HG03558 (cell line): ENCODE data around the gene EREG.

Experiments
- ATAC-seq: cut with Tn5 transposase; IDR thresholded peaks from one replicate; pipeline ENCODE4 v1.9.1; 2021; ENCODE audit warnings: moderate number of reproducible peaks; ENCODE audit not compliant: unreplicated experiment; ENCODE audit errors: extremely low read depth

Gene EREG, protein sequence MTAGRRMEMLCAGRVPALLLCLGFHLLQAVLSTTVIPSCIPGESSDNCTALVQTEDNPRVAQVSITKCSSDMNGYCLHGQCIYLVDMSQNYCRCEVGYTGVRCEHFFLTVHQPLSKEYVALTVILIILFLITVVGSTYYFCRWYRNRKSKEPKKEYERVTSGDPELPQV

GRCh38 chr4:74364652-74365491 is at the start of gene EREG:
EREG (plus strand) TSS chr4:74365145; CDS start chr4:74365309, 164 bp downstream.
- ATAC-seq = no peak

DNA sequence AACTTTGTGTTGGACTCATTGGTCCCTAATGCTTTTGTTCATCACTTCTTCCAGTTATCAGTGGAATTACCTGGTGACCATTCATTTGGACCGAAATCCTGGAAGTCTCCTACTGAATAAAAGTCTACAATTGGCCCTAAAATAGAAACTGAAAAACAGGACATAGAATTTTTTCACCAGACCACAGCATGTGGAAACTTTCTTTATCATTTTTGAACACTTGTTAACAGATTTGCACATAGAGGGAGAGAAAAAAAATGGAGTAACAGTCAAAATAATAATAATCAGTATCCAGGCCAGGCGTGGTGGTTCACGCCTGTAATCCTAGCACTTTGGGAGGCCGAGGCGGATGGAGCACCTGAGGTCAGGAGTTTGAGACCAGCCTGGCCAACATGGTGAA is 49.6 kb upstream of the EREG start:
- ATAC-seq = no peak

DNA sequence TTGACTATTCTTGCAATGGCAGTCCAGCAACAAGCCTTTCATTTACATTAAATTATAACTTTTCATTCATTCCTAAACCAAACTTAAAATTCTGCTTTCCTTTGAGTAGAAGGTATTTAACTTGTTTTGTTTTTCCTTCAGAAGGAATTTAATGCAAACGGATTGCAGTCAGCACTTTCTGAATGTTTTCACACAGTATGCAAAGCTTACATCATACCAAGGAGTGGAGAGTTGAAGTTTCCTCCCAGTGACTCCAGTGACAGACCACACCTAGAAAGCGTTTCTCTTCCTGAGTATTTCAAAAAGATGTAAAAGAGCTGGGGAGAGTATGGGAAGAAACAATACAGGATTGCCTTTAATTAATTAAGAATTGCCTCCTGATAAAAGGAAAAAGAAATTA is 48.5 kb upstream of the EREG start:
- no peak for ATAC-seq

GRCh38 chr4:74317616-74318246 is 47.2 kb upstream of the EREG start:
- no peak for ATAC-seq

- ATAC-seq = no peak
Measured at GRCh38 chr4:74318276-74318675, 46.7 kb upstream of the EREG start.

DNA sequence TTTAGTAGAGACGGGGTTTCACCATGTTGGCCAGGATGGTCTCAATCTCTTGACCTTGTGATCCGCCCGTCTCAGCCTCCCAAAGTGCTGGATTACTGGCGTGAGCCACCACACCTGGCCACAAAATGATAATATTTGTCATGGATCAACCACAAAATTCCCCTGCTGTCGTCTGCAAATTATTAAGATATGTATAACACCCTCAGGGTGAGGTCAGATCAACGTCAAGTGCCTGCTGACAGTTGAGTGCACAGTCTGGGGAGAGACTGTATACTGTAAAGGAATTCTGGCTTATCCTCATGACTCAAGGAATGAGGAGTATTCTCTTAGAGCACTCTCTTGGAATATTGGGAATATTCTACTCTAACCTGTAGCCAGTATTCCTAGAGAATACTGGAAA is 45.5 kb upstream of the EREG start:
- no peak for ATAC-seq

DNA sequence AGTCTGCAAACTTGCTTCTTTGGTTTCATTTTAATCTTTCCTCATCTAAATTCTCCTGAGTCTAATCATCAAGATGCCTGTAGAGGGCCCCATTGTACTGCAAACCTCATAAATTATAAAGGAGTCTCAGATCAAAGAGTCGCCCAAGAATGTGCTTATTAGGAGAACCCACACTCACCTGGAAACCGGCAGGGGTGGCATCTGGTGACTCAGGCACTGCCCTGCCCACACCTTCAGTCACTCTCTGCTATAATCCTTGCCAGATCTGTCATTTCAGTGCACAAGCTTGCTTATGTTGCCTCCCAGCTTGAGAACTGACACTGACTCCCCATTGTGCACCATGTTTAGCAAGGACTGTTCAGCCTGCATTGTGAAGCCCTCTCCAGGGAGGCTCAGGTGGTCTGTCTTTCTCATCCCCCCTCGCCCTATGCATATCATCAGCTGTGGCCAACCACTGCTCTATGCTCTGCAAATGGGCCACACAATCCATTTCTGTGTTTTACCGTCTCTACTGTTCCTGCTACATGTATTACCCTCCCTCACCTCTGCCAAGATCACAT is 44.3 kb upstream of the EREG start:
- peak; percentile 53 for ATAC-seq

DNA sequence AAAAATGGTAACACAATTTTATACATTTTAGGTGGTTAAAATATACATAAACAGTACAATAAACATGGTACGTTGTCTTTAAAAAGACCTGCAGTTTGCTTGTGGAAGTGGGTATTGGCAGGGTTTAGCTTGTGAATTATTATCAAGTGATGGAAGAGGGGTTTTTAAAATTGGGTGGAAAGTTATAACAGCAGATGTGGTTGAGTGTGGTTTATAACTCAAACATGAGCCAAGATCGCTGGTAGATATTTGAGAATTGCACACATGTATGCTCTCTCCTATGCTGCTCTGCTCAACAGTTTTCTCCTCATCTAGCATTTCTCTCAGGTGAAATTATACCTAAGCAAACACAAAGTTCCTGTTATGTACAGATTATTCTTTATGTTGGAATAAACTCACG is 42.6 kb upstream of the EREG start:
- no peak for ATAC-seq

DNA sequence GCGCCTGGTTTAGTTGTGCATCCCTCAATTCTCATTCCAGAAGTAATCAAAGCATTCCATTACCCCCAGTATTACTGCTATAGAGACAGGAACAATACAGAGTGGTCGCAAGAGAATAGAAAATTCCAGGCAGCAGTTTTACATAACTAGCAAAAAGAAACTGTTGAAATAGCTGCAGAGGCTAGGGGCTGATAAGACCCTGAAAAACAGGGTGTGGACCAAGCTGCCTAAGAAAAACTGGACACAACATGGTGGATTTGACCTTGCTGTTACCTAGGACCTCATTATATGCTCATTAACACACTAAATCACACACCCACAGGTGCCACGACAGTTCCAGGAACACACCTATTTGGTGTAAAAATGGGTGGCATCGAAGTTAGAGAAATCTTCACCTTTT is 41.3 kb upstream of the EREG start:
- ATAC-seq = no peak

GRCh38 chr4:74324262-74324661 is 40.7 kb upstream of the EREG start:
- ATAC-seq = no peak

- ATAC-seq = no peak
Measured at GRCh38 chr4:74325886-74326285, 39.1 kb upstream of the EREG start.

GRCh38 chr4:74327762-74328161 is 37.2 kb upstream of the EREG start:
- no peak for ATAC-seq

- no peak for ATAC-seq
Measured at GRCh38 chr4:74328501-74328900, 36.4 kb upstream of the EREG start.

GRCh38 chr4:74329307-74329706 is 35.6 kb upstream of the EREG start:
- no peak for ATAC-seq

DNA sequence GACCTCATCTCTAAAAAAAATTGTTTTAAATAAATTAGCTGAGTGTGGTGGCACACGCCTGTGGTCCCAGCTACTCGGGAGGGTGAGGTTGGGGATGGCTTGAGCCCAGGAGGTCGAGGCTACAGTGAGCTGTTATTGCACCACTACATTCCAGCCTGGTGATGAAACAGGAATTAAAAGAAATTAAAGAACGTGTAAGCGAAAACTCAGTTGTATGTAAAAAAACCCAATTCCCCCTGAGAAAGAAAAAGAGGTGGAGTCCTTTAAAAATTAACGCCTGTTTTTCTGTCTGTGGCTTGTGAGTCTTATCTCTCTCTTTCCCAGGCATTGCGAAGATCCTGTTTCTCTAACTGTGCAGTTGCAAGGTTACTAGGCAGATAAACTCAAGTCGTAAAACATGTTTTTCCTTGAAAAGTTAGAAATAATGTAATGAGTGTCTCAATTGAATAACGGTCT is 34.6 kb upstream of the EREG start:
- ATAC-seq = no peak

- no peak for ATAC-seq
Measured at GRCh38 chr4:74331252-74331651, 33.7 kb upstream of the EREG start.

- ATAC-seq = no peak
Measured at GRCh38 chr4:74331944-74332343, 33.0 kb upstream of the EREG start.

DNA sequence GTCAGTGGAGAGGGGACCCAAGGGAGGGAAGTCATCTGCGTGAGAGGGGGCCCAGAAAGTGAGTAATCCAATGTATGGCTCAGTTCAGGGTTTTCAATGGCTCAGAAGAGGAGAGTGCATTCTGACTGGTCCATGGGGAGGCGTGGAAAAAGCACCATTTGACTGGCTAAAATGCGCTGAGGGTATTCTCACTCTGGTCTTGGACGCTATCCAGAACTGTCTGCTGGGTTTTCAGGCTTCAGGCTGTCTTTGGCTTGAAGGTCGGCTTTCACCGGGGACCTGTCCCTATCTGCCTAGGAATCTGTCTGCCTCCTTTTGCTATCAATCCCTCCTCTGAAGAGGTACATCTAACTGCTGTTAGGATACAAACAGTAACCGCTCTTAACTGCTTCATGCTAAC is 30.3 kb upstream of the EREG start:
- no peak for ATAC-seq

DNA sequence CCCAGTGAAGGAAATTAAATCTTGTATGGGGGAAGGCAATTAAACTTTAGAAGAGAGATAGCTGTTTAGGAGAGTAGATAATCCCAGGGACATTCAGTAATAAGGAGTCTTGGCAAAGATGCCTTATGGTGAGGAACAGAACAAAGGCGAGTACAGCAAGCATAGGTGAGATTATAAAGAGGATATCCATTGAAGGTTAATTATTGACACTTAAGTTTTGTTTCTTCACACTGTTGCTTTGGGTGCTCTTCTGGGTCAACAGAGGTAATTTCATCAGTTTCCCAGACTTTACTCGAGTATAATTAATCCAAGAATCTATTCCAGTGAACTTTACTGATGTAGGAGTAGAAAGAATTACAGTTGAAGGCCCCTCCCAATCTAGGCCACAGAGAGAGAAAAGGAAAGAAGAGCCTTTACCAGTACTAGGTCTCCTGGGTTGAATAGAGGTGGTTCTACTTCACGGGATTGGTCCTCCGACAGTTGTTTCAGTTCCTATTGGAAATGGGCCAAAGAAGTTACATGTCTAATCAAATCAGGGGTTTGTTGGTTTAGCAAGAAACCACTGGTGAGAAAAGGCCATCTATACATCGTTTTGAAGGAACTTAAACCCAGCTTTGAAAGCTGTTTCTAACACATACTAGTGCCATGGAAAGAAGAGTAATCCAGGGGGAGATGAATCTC is 29.5 kb upstream of the EREG start:
- no peak for ATAC-seq

GRCh38 chr4:74338792-74339333 is 26.1 kb upstream of the EREG start:
- no peak for ATAC-seq
